IgD-negative memory B cell (primary cell): ENCODE measurements around the gene SMIM29. TPM values are rescaled to one million over a fixed set of nuclear protein-coding genes. Genes with fewer than 3 reads are reported as not detected.

Source experiments
- H3K27ac Mint-ChIP-seq, 3 donors: one replicate each; pipeline ENCODE4 v1.8.0; 2020 to 2022; ENCODE audit warnings: mild to moderate bottlenecking in 3 of 3, mixed read lengths in 3 of 3, moderate library complexity in 1 of 3
- H3K27me3 Mint-ChIP-seq: one replicate; pipeline ENCODE4 v1.8.0; 2021; ENCODE audit warnings: mixed read lengths
- H3K36me3 Mint-ChIP-seq: one replicate; pipeline ENCODE4 v1.8.0; 2020; ENCODE audit warnings: mild to moderate bottlenecking, mixed read lengths
- H3K4me1 Mint-ChIP-seq, 3 donors: one replicate each; pipeline ENCODE4 v1.8.0; 2020 to 2022; ENCODE audit warnings: mixed read lengths in 3 of 3, mild to moderate bottlenecking in 1 of 3
- H3K4me3 Mint-ChIP-seq, 4 donors: one replicate each; pipeline ENCODE4 v1.8.0; 2020 to 2022; ENCODE audit warnings: mild to moderate bottlenecking in 4 of 4, mixed read lengths in 4 of 4, moderate library complexity in 3 of 4
- H3K9me3 Mint-ChIP-seq, 3 donors: one replicate each; pipeline ENCODE4 v1.8.0; 2020 to 2021; ENCODE audit warnings: mixed read lengths in 3 of 3, mild to moderate bottlenecking in 1 of 3
- polyA plus RNA-seq: library from polyadenylated mRNA; unstranded; fragments of 300-500 nt; fragmentation: Illumina TruSeq; gene quantifications from one replicate; pipeline ENCODE4 v1.2.3, GENCODE V29; 2021

The SMIM29 gene
- polyA plus RNA-seq: 66.2 TPM

- Mint-ChIP-seq H3K27ac (peak within 1 kb of the TSS; percentile 90 to 98 (median 97)), H3K36me3 (peaks cover 8% of the 10 kb centered on the region), H3K4me1 (peaks cover 13 to 22% (median 18%) of the 10 kb centered on the region in 3 donors), H3K4me3 (peak within 1 kb of the TSS; percentile 96 to 99 (median 96)), H3K9me3 (no peaks in the 10 kb centered on the region), H3K27me3 (no peaks in the 10 kb centered on the region)
Observed at GRCh38 chr6:34248727-34249468, at the start of gene SMIM29. Gene SMIM29 (minus strand): TSS chr6:34249006. CDS start chr6:34247791, 1,215 bp downstream.

- Mint-ChIP-seq H3K27ac (peak overlapping the region; percentile 84 to 93 (median 87)), H3K36me3 (peaks cover 14% of the 10 kb centered on the region), H3K9me3 (no peaks in the 10 kb centered on the region), H3K4me3 (peak overlapping the region in 3 of 4 donors; percentile 3 to 89 (median 81)), H3K27me3 (no peaks in the 10 kb centered on the region), H3K4me1 (peaks cover 26 to 29% (median 28%) of the 10 kb centered on the region in 3 donors)
Observed at GRCh38 chr6:34295721-34296120, 46.9 kb upstream of the SMIM29 start.

- no peaks in the 10 kb centered on the region for H3K27me3 Mint-ChIP-seq
- peaks cover 18 to 24% (median 22%) of the 10 kb centered on the region in 3 donors for H3K4me1 Mint-ChIP-seq
- peak overlapping the region in 1 of 3 donors; percentile 15 for H3K27ac Mint-ChIP-seq
- H3K4me3 Mint-ChIP-seq: no peak overlapping the region
- H3K9me3 Mint-ChIP-seq: no peaks in the 10 kb centered on the region
- H3K36me3 Mint-ChIP-seq: peaks cover 10% of the 10 kb centered on the region
Observed at GRCh38 chr6:34292954-34293353, 44.1 kb upstream of the SMIM29 start.

- H3K4me1 Mint-ChIP-seq: peaks cover 12 to 19% (median 19%) of the 10 kb centered on the region in 3 donors
- H3K27me3 Mint-ChIP-seq: no peaks in the 10 kb centered on the region
- H3K27ac Mint-ChIP-seq: peak overlapping the region in 1 of 3 donors; percentile 53
- peaks cover 0 to 3% (median 0%) of the 10 kb centered on the region in 3 donors for H3K9me3 Mint-ChIP-seq
- peaks cover 13% of the 10 kb centered on the region for H3K36me3 Mint-ChIP-seq
- no peak overlapping the region for H3K4me3 Mint-ChIP-seq
Observed at GRCh38 chr6:34289137-34289536, 40.3 kb upstream of the SMIM29 start.

GRCh38 chr6:34288581-34288980 lies 39.8 kb upstream of the SMIM29 start:
- Mint-ChIP-seq H3K27ac (peak overlapping the region in 2 of 3 donors; percentile 53 to 59), H3K27me3 (no peaks in the 10 kb centered on the region), H3K4me1 (peaks cover 10 to 19% (median 19%) of the 10 kb centered on the region in 3 donors), H3K4me3 (no peak overlapping the region), H3K9me3 (peaks cover 0 to 3% (median 0%) of the 10 kb centered on the region in 3 donors), H3K36me3 (peaks cover 13% of the 10 kb centered on the region)

- Mint-ChIP-seq H3K27ac (peak overlapping the region in 2 of 3 donors; percentile 47 to 49), H3K4me1 (peaks cover 9 to 19% (median 14%) of the 10 kb centered on the region in 3 donors), H3K9me3 (peaks cover 0 to 3% (median 0%) of the 10 kb centered on the region in 3 donors), H3K4me3 (no peak overlapping the region), H3K36me3 (peaks cover 13% of the 10 kb centered on the region), H3K27me3 (no peaks in the 10 kb centered on the region)
Observed at GRCh38 chr6:34285448-34286164, 36.8 kb upstream of the SMIM29 start.

- Mint-ChIP-seq H3K27ac (peak overlapping the region; percentile 47 to 49 (median 48)), H3K36me3 (peaks cover 13% of the 10 kb centered on the region), H3K27me3 (no peaks in the 10 kb centered on the region), H3K9me3 (peaks cover 0 to 3% (median 0%) of the 10 kb centered on the region in 3 donors), H3K4me1 (peaks cover 9 to 19% (median 14%) of the 10 kb centered on the region in 3 donors), H3K4me3 (peak overlapping the region in 2 of 4 donors; percentile 47 to 54)
Observed at GRCh38 chr6:34284563-34285447, 36.0 kb upstream of the SMIM29 start.

GRCh38 chr6:34281702-34282334 lies 33.0 kb upstream of the SMIM29 start:
- Mint-ChIP-seq H3K4me3 (no peak overlapping the region), H3K36me3 (peaks cover 14% of the 10 kb centered on the region), H3K27ac (no peak overlapping the region), H3K9me3 (peaks cover 0 to 3% (median 0%) of the 10 kb centered on the region in 3 donors), H3K4me1 (peaks cover 9 to 20% (median 13%) of the 10 kb centered on the region in 3 donors), H3K27me3 (no peaks in the 10 kb centered on the region)

GRCh38 chr6:34280216-34280615 lies 31.4 kb upstream of the SMIM29 start:
- peaks cover 0 to 3% (median 0%) of the 10 kb centered on the region in 3 donors for H3K9me3 Mint-ChIP-seq
- no peaks in the 10 kb centered on the region for H3K27me3 Mint-ChIP-seq
- peaks cover 10 to 17% (median 16%) of the 10 kb centered on the region in 3 donors for H3K4me1 Mint-ChIP-seq
- H3K27ac Mint-ChIP-seq: no peak overlapping the region
- peaks cover 11% of the 10 kb centered on the region for H3K36me3 Mint-ChIP-seq
- H3K4me3 Mint-ChIP-seq: no peak overlapping the region

GRCh38 chr6:34278833-34279232 lies 30.0 kb upstream of the SMIM29 start:
- Mint-ChIP-seq H3K4me3 (no peak overlapping the region), H3K27me3 (no peaks in the 10 kb centered on the region), H3K9me3 (no peaks in the 10 kb centered on the region), H3K27ac (peak overlapping the region in 1 of 3 donors; percentile 64), H3K4me1 (peaks cover 4 to 10% (median 6%) of the 10 kb centered on the region in 3 donors), H3K36me3 (peaks cover 9% of the 10 kb centered on the region)

- Mint-ChIP-seq H3K4me1 (peaks cover 4 to 11% (median 6%) of the 10 kb centered on the region in 3 donors), H3K9me3 (no peaks in the 10 kb centered on the region), H3K27ac (no peak overlapping the region), H3K4me3 (no peak overlapping the region), H3K27me3 (no peaks in the 10 kb centered on the region), H3K36me3 (peaks cover 9% of the 10 kb centered on the region)
Observed at GRCh38 chr6:34277763-34278112, 28.9 kb upstream of the SMIM29 start.

- H3K9me3 Mint-ChIP-seq: no peaks in the 10 kb centered on the region
- no peak overlapping the region for H3K4me3 Mint-ChIP-seq
- H3K27ac Mint-ChIP-seq: no peak overlapping the region
- H3K27me3 Mint-ChIP-seq: no peaks in the 10 kb centered on the region
- H3K4me1 Mint-ChIP-seq: peaks cover 4 to 13% (median 6%) of the 10 kb centered on the region in 3 donors
- peaks cover 9% of the 10 kb centered on the region for H3K36me3 Mint-ChIP-seq
Observed at GRCh38 chr6:34276881-34277762, 28.3 kb upstream of the SMIM29 start.

- Mint-ChIP-seq H3K36me3 (peaks cover 5% of the 10 kb centered on the region), H3K4me3 (no peak overlapping the region), H3K27ac (no peak overlapping the region), H3K27me3 (no peaks in the 10 kb centered on the region), H3K9me3 (no peaks in the 10 kb centered on the region), H3K4me1 (peaks cover 4 to 13% (median 6%) of the 10 kb centered on the region in 3 donors)
Observed at GRCh38 chr6:34276191-34276590, 27.4 kb upstream of the SMIM29 start.
